GM12872 (cell line): ENCODE measurements around the gene TEX36.

Source experiments
- TF ChIP-seq, protein P1 (sequence below): IDR thresholded peaks from 3 replicates; pipeline ENCODE4 v1.5.1; 2011; ENCODE audit warnings: low read depth, mild to moderate bottlenecking, low read length, moderate library complexity; ENCODE audit not compliant: insufficient read depth

TEX36 gene

DNA sequence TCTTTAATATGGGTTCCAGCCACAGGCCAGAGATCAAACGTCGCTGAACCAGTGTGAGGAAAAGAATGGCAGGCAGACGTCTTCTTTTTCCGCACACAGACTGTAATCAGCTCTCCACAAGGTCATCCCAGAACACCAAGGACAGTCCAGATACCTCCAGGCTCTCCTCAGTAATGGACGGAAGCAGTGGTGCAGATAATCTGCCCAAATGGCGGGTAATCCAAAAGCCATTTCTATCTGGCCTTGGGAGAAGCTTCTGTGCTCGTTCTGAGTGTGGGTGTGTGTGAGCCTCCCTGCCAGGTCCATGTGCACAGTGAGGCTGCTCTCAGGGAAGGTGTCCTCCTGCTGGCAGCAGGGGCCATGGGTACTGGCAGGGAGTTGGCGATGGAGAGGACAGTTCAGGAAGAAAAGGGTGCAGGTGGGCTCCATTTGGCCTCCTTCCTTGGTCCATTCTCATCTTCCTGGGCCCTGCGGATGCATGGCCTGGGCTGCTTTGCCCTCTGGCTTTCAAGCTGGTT is 15.6 kb upstream of the TEX36 start:
- TF ChIP-seq, protein P1, sequence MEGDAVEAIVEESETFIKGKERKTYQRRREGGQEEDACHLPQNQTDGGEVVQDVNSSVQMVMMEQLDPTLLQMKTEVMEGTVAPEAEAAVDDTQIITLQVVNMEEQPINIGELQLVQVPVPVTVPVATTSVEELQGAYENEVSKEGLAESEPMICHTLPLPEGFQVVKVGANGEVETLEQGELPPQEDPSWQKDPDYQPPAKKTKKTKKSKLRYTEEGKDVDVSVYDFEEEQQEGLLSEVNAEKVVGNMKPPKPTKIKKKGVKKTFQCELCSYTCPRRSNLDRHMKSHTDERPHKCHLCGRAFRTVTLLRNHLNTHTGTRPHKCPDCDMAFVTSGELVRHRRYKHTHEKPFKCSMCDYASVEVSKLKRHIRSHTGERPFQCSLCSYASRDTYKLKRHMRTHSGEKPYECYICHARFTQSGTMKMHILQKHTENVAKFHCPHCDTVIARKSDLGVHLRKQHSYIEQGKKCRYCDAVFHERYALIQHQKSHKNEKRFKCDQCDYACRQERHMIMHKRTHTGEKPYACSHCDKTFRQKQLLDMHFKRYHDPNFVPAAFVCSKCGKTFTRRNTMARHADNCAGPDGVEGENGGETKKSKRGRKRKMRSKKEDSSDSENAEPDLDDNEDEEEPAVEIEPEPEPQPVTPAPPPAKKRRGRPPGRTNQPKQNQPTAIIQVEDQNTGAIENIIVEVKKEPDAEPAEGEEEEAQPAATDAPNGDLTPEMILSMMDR: no peak

DNA sequence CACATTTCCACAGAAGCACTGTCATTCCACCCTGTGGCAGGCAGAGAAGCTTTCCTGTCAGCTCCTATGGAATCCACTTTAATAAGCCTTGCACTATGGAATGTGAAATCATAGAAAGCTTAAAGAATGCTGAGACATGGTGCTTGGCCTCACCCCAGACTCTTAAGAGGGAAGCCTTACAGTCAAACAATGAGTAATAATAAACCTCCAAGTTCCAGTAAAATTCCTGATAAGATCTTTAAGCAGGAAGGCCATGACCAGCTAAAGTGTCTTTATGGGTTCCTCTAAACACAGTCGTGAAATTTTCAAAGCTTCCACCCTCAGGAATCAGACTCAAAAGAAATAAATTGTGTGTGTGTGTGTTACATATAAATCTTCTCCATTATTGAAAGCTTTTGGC is 11.9 kb upstream of the TEX36 start:
- TF ChIP-seq, protein P1: no peak

DNA sequence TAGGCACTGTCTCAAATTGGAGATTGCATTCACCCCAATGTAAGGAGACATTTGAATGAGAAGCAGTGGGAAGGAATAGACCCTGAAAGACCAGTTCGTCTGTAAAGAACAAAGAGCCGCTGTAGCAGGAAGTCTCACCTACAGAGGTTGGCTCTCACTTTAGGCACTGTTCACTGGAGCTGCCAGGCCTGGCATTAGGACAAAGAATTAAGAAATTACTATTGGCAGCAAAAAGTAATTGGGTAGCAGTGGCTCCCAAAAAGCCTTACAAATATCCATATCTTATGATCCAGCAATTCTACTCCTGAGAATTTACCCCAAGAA is 10.5 kb upstream of the TEX36 start:
- TF ChIP-seq, protein P1: no peak

DNA sequence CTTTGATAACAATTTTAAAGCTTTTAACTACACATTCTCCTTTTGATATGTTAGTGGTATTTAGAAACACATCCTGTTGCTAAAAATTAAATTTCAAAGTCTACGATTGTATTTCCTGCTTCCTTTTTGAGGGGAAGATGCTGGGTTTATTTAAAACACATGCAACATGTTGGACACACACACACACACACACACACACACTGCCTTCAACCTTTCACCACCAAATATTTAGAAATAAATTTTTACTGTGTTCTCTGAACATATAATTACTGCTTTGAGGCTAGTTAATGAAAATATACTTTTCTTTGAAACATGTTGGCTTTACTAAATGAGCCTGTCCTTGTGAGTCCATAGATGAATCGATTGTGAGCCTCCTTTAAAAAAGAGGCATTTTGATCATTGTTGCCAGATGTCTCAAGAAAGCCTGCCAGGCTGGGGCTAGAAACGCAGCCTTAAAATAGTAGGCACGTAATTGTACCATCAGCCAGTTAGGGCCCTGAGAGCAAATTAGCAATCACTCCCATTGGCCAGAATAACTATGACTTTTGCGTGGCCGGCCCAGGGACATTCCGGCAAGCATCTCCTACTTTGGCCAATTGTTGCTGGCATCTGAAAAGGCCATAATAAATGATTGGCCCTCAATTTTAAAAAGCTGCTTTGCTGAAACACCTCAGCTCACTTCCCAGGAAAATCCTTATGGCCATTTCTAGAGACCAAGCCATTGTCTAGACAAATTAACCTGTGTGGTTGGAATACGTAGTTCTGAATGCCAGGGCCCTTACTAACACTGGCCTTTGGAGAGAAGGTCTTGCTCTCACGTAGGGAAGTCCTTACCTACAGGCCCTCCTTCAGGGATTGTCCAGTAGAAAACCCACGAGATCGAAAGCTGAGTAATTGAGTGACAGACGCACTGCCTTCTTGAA is 9.9 kb upstream of the TEX36 start:
- TF ChIP-seq, protein P1: no peak

DNA sequence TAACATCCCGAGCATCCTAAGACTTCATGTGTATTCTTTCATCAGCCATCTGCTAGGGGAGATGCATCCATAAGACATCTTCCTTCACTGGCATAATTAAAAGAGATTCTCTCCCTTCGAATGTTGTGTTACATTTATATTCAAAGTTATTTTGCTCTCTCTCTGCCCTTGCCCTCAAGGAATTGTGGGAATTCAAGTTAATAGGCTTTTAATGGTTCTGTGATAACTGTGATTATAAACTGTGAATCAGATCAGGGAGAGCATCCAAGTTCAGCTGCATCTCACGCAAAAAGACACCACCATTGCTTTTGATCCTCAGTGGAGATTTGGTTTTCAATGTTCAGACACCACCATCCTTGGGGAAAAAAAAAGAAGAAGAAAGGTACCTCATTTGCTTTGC is 9.2 kb upstream of the TEX36 start:
- TF ChIP-seq, protein P1: no peak

DNA sequence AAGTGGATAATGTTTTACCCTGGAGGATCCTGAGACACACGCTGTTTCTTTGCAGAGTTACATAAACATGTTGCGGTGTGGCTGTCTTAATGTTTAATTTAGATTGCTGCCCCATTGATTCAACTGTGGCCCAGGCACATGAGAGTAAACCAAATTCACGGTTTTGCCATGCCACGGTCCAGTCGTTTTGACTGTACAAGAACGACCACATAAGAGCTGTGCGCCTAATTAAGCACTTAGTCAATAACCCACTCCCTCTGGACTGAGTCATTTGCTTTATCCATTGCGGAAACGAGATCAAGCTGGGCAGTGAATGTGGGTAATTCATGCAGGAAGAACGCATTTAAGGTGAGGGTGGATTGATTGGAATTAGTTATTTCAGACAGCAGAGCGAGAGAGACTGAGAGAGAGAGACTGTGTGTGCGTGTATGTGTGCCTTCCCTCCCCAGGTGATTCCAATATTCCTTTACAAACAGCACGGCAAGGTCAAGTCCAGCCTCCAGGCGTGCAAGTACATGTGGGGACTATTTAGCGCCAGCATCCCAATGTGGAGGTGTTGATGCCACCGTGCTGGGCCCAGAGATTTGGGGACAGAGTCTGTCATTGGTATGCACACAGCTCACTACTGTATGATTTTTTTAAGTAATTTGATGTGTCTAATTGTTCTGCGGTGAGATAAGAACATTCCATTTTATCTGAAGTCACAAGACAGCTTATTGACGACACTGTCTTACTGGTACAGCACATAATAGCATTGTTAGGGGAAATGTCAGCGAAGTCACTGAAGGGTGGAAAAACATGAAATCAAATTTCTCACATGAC is 8.4 kb upstream of the TEX36 start:
- TF ChIP-seq, protein P1: no peak

DNA sequence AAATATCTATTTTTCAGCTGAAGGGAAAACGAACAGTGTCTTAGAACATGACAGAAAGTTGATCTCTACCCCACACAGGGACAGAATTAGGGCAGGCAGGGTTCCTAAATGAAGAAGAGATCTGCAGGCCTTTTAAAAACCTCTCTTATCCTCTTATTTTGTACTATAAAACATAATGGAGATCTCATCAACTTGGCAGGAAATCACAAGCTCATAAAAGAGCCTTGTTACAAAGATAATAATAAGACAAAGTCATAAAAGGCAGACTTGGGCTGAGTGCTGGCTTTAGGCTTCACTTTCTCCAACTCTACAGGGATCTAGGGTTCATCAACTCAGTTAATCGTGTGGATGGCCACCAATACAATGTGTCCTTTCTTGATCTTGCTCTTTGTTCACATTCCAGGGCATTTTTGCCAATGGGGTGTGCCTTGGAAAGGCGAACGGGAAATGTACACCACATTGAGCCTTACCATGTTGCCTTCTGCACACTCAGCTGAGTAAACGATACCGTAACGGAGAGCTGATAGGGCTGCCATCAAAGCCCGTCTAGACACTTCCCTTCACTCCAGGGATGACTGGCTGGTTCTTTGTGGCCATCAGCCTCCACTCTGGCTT is 7.1 kb upstream of the TEX36 start:
- TF ChIP-seq, protein P1: no peak
